CD4-positive, alpha-beta memory T cell (primary cell): ENCODE data around the gene TIPRL. TPM values are rescaled to one million over a fixed set of nuclear protein-coding genes. Genes with fewer than 3 reads are reported as not detected.

Experiments
- CTCF ChIA-PET: fragments of 350-600 bp; sonication (Branson Sonifier 250); formaldehyde crosslinking; loops from one replicate; lab custom pipeline; 2021; ENCODE audit warnings: inconsistent platforms; ENCODE audit not compliant: partially characterized antibody; lab: Charles Lee
- POLR2A ChIA-PET: fragments of 350-600 bp; sonication (Branson Sonifier 250); formaldehyde crosslinking; loops from one replicate; lab custom pipeline; 2021; ENCODE audit not compliant: partially characterized antibody; lab: Charles Lee
- DNase-seq, 5 donors: peaks; one replicate each; pipeline versions ENCODE4 v3.0.0 to v3.0.0-alpha.2; 2020 to 2022; ENCODE audit warnings: mixed read lengths in 1 of 5
- H3K27ac ChIP-seq: one replicate; pipeline ENCODE4 v1.7.0; 2013; ENCODE audit warnings: low read depth, low read length
- H3K27me3 ChIP-seq: 2 replicates; pipeline ENCODE4 v1.7.0; 2013; ENCODE audit warnings: mild to moderate bottlenecking, low read length, moderate library complexity; ENCODE audit not compliant: insufficient read depth
- H3K36me3 ChIP-seq: 2 replicates; pipeline ENCODE4 v1.7.0; 2013; ENCODE audit warnings: mild to moderate bottlenecking, low read length, moderate library complexity; ENCODE audit not compliant: insufficient read depth
- H3K4me1 ChIP-seq: 2 replicates; pipeline ENCODE4 v1.7.0; 2013; ENCODE audit warnings: mild to moderate bottlenecking, low read length, moderate library complexity; ENCODE audit not compliant: insufficient read depth
- H3K4me3 ChIP-seq, 2 donors: one replicate each; pipeline ENCODE4 v1.7.0; 2013; ENCODE audit warnings: low read length in 2 of 2, mild to moderate bottlenecking in 1 of 2
- H3K9me3 ChIP-seq, 2 donors: one replicate each; pipeline ENCODE4 v1.7.0; 2013; ENCODE audit warnings: low read length in 2 of 2, control low read depth in 1 of 2; ENCODE audit not compliant: control insufficient read depth in 1 of 2
- H3K27ac Mint-ChIP-seq, 7 donors: one replicate each; pipeline ENCODE4 v1.8.0; 2020 to 2021; ENCODE audit warnings: mixed read lengths in 7 of 7, mild to moderate bottlenecking in 6 of 7, inconsistent platforms in 3 of 7, moderate library complexity in 3 of 7
- H3K27me3 Mint-ChIP-seq, 2 donors: one replicate each; pipeline ENCODE4 v1.8.0; 2020 to 2021; ENCODE audit warnings: mixed read lengths in 2 of 2
- H3K36me3 Mint-ChIP-seq, 2 donors: one replicate each; pipeline ENCODE4 v1.8.0; 2020 to 2021; ENCODE audit warnings: mixed read lengths in 2 of 2, inconsistent platforms in 1 of 2, mild to moderate bottlenecking in 1 of 2
- H3K4me1 Mint-ChIP-seq, 4 donors: one replicate each; pipeline ENCODE4 v1.8.0; 2020 to 2021; ENCODE audit warnings: mixed read lengths in 4 of 4, mild to moderate bottlenecking in 1 of 4
- H3K4me3 Mint-ChIP-seq, 8 donors: one replicate each; pipeline ENCODE4 v1.8.0; 2020 to 2021; ENCODE audit warnings: mixed read lengths in 8 of 8, mild to moderate bottlenecking in 7 of 8, moderate library complexity in 6 of 8, inconsistent platforms in 3 of 8
- H3K9me3 Mint-ChIP-seq, 8 donors: one replicate each; pipeline ENCODE4 v1.8.0; 2020 to 2021; ENCODE audit warnings: mixed read lengths in 8 of 8, mild to moderate bottlenecking in 5 of 8, inconsistent platforms in 3 of 8, moderate library complexity in 1 of 8
- intact Hi-C: fragments of 100-400 bp; cut with micrococcal nuclease; formaldehyde crosslinking; loops from one replicate; pipeline ENCODE4 v1.15.1; 2023
- polyA plus RNA-seq, 2 donors: library from polyadenylated mRNA; unstranded; fragments of 300-500 nt; fragmentation: Illumina TruSeq; gene quantifications; one replicate each; pipeline ENCODE4 v1.2.3, GENCODE V29; 2021
- total RNA-seq, 2 experiments: library from RNA; stranded (reverse); gene quantifications; one replicate each; pipeline ENCODE4 v1.2.3, GENCODE V29; 2021

TIPRL gene
- total and polyA plus RNA-seq, 4 experiments from 2014 or later, result 23.8 to 37.8 (median 32.3) TPM

DNA sequence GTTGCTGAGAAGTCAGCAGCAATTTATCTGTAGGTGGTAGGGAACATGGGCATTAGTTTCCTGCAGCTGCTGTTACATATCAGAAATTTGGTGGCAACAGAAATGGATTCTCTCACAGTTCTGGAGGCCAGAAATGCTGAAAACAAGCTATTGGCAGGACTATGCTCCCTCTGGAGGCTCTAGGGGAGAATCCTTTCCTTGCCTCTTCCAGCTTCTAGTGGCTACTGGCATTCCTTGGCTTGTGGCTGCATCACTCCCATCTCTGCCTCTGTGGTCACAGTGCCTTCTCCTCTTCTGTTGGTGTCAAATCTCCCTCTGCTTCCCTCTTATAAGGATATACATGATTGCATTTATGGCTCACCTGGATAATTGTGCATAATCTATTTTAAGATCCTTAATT is 44.5 kb downstream of the TIPRL start:
- Histone ChIP-seq H3K36me3 (no peaks in the 10 kb centered on the region), H3K4me1 (peaks cover 21% of the 10 kb centered on the region), H3K27ac (no peak overlapping the region), H3K27me3 (no peaks in the 10 kb centered on the region), H3K4me3 (no peak overlapping the region), H3K9me3 (no peaks in the 10 kb centered on the region)
- H3K27me3 Mint-ChIP-seq, result peaks cover 2 to 4% of the 10 kb centered on the region in 2 donors
- intact Hi-C loops, result no loop called here
- H3K9me3 Mint-ChIP-seq, result peaks cover 0 to 2% (median 0%) of the 10 kb centered on the region in 8 donors
- no peak overlapping the region for H3K4me3 Mint-ChIP-seq
- ChIA-PET CTCF (no interaction called here), POLR2A (no interaction called here)
- DNase-seq, result no peak
- no peak overlapping the region for H3K27ac Mint-ChIP-seq
- peaks cover 0 to 15% of the 10 kb centered on the region in 2 donors for H3K36me3 Mint-ChIP-seq
- H3K4me1 Mint-ChIP-seq, result peaks cover 14 to 28% (median 19%) of the 10 kb centered on the region in 4 donors

DNA sequence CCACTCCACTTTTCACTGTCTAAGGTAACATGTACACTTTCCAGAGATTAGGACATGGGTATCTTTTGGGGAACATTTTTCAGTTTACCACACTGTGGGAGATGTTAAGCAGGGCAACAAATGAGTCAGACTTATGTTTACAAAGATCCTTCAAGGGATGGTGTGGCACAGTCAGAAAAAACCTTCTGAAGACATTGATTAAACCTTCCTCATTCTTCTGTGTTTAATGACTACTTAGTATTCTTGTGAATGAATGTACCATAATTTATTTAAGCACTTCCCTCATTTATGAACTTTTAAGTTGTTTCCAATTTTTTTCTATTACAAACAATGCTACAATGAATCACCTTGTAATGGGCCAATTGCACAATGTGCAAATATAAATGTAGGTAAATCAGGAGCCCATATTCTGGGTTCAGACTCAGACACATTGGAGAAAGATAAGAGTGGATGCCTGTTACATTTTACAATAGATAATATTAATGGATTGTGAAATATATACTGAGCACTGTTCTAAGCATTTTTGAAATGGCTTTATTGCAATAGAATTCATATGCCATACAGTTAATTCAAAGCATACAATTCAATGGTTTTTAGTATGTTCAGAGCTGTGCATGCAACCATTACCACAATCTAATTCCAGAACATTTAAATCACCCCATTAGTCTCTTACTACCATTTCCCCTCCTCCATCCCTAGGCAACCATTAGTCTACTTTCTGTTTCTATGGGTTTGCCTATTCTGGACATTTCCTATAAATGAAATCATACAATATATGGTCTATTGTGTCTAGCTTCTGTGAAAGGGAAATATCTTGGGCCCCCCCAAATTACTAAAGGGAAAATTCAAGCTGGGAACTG is 45.1 kb downstream of the TIPRL start:
- intact Hi-C loops, result no loop called here

DNA sequence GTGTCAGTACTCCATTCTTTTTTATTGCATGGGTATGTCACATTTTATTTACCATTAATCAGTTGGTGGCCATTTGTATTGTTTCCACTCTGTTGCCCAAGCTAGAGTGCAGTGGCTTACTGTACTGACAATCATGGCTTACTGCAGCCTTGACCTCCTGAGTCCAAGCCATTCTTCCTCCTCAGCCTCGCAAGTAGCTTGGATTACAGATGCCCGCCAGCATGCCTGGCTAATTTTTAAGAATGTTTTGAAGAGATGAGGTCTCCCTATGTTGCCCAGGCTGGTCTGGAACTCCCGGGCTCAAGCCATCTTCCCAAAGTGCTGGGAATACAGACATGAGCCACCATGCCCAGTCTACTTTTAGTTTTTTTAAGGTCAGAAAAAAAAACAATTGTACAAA is 46.2 kb downstream of the TIPRL start:
- POLR2A ChIA-PET, result interaction anchor here (2.3 to 3.7 kb wide), 2 partner anchors 10 to 289 kb away, joined by 10 to 31 read pairs; partner anchors contain the start of gene DCAF6
- Histone ChIP-seq H3K4me3 (no peak overlapping the region), H3K36me3 (no peaks in the 10 kb centered on the region), H3K4me1 (peaks cover 31% of the 10 kb centered on the region), H3K27me3 (no peaks in the 10 kb centered on the region), H3K9me3 (no peaks in the 10 kb centered on the region), H3K27ac (peak overlapping the region; percentile 80)
- H3K4me3 Mint-ChIP-seq, result peak overlapping the region; percentile 82 to 98 (median 96)
- H3K9me3 Mint-ChIP-seq, result peaks cover 0 to 2% (median 0%) of the 10 kb centered on the region in 8 donors
- intact Hi-C loops, result loop anchor here (1.0 to 5.0 kb wide), 5 partner anchors 47 to 1667 kb away; partner anchors contain the start of genes BLZF1, GPR161, NME7 and SCYL3
- CTCF ChIA-PET, result interaction anchor here (3.9 kb wide), 1 partner anchor 10 kb away, joined by 48 read pairs; no protein-coding TSS in a partner anchor
- H3K36me3 Mint-ChIP-seq, result peaks cover 6 to 26% of the 10 kb centered on the region in 2 donors
- H3K27ac Mint-ChIP-seq, result peak overlapping the region in 5 of 7 donors; percentile 73 to 89 (median 87)
- DNase-seq, result no peak
- H3K27me3 Mint-ChIP-seq, result peaks cover 2% of the 10 kb centered on the region in 2 donors
- H3K4me1 Mint-ChIP-seq, result peaks cover 25 to 46% (median 35%) of the 10 kb centered on the region in 4 donors

More for the DNA sequence above, 45.1 kb downstream of the TIPRL start:
- POLR2A ChIA-PET, result interaction anchor here (3.7 kb wide), 1 partner anchor 11 kb away, joined by 31 read pairs; no protein-coding TSS in a partner anchor
- no peak for DNase-seq
- Mint-ChIP-seq H3K4me1 (peaks cover 18 to 35% (median 25%) of the 10 kb centered on the region in 4 donors), H3K27me3 (peaks cover 2 to 4% of the 10 kb centered on the region in 2 donors), H3K27ac (no peak overlapping the region), H3K9me3 (peaks cover 0 to 2% (median 0%) of the 10 kb centered on the region in 8 donors), H3K4me3 (peak overlapping the region in 3 of 8 donors; percentile 17 to 61 (median 32)), H3K36me3 (peaks cover 0 to 17% of the 10 kb centered on the region in 2 donors)
- peaks cover 28% of the 10 kb centered on the region for H3K4me1 ChIP-seq
- H3K4me3 ChIP-seq, result no peak overlapping the region
- no peaks in the 10 kb centered on the region for H3K36me3 ChIP-seq
- no peaks in the 10 kb centered on the region for H3K9me3 ChIP-seq
- H3K27ac ChIP-seq, result no peak overlapping the region
- H3K27me3 ChIP-seq, result no peaks in the 10 kb centered on the region
- CTCF ChIA-PET, result interaction anchor here (3.9 kb wide), 1 partner anchor 11 kb away, joined by 48 read pairs; no protein-coding TSS in a partner anchor

DNA sequence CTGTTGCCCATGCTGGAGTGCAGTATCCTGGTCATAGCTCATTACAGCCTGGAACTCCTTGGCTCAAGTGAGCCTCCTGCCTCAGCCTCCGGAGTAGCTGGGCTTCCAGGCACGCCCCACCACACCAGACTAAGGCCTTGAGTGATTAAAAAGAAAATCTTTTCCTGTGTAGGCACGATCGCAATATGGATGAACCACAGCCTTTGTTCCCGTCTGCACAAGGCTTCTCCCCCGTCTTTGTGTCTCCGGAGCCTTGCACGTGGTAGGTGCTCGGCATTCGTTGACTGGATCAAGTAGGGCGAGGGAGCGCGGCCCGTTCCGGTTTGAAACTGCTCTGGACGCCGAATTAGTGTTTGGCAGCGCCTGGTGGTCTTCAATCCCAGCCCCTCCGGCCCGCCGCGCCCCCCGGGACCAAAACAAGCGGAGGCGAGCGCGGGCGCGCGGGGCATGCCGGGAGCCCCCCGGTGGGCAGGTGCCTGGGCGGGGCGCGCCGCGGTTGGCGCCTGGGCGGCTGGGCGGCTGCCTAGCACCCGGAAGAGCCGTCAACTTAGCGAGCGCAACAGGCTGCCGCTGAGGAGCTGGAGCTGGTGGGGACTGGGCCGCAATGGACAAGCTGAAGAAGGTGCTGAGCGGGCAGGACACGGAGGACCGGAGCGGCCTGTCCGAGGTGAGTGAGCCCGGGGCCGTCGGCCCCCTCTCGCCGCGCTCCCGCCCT is 46.9 kb downstream of the TIPRL start, which contains the start of gene SFT2D2:
Gene SFT2D2 (plus strand): TSS at position 529 of the 715 bp plus-strand sequence. CDS start 76 bp downstream, at position 605.
- peaks cover 6 to 30% of the 10 kb centered on the region in 2 donors for H3K36me3 Mint-ChIP-seq
- H3K4me3 ChIP-seq, result peak within 1 kb of the TSS; percentile 70 to 84
- no peaks in the 10 kb centered on the region for H3K27me3 ChIP-seq
- peaks cover 25 to 48% (median 38%) of the 10 kb centered on the region in 4 donors for H3K4me1 Mint-ChIP-seq
- H3K9me3 ChIP-seq, result no peaks in the 10 kb centered on the region
- H3K27ac ChIP-seq, result peak within 1 kb of the TSS; percentile 80
- H3K27ac Mint-ChIP-seq, result peak within 1 kb of the TSS; percentile 87 to 98 (median 96)
- peak within 1 kb of the TSS; percentile 95 to 98 (median 96) for H3K4me3 Mint-ChIP-seq
- H3K27me3 Mint-ChIP-seq, result peaks cover 2% of the 10 kb centered on the region in 2 donors
- ChIA-PET CTCF (interaction anchor here (1.2 to 3.9 kb wide), 3 partner anchors 10 to 117 kb away, joined by 4 to 48 read pairs (median 7); no protein-coding TSS in a partner anchor), POLR2A (interaction anchor here (0.9 to 3.7 kb wide), 10 partner anchors 10 to 1569 kb away, joined by 3 to 31 read pairs (median 4); partner anchors contain the start of genes BLZF1, DCAF6, METTL18 and NME7)
- H3K36me3 ChIP-seq, result no peaks in the 10 kb centered on the region
- intact Hi-C loops, result loop anchor here (1.0 to 5.0 kb wide), 5 partner anchors 47 to 1667 kb away; partner anchors contain the start of genes BLZF1, GPR161, NME7 and SCYL3
- DNase-seq, result peak; percentile 78 to 85 (median 81)
- H3K4me1 ChIP-seq, result peaks cover 31% of the 10 kb centered on the region
- H3K9me3 Mint-ChIP-seq, result peaks cover 0 to 2% (median 0%) of the 10 kb centered on the region in 8 donors

DNA sequence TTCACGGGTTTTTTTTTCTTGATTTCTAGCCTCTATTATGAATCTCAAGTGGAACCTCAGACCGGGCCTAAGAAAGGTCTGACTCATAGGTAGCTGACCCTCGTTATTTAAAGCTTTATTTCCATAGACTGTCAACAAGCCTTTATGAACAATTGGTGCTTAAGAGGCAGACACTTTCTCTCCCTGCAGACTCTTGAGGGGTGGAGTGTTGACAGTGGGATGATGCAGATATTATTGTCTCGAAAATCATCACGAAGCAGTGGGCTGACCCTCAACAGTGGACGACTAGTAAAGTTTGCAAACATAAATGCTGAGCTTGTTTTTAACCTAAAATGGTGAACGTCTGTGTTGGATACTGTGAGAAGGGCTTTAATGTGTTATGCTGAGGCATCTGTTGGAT is 48.9 kb downstream of the TIPRL start:
- H3K36me3 ChIP-seq, result peaks cover 12% of the 10 kb centered on the region
- H3K4me1 ChIP-seq, result peaks cover 35% of the 10 kb centered on the region
- no peak overlapping the region for H3K4me3 ChIP-seq
- Mint-ChIP-seq H3K27me3 (no peaks in the 10 kb centered on the region), H3K4me3 (peak overlapping the region; percentile 95 to 98 (median 96)), H3K27ac (peak overlapping the region; percentile 23 to 98 (median 89)), H3K4me1 (peaks cover 34 to 65% (median 52%) of the 10 kb centered on the region in 4 donors), H3K36me3 (peaks cover 18 to 48% of the 10 kb centered on the region in 2 donors), H3K9me3 (peaks cover 0 to 2% (median 0%) of the 10 kb centered on the region in 8 donors)
- ChIA-PET CTCF (interaction anchor here (1.0 to 3.9 kb wide), 4 partner anchors 8 to 145 kb away, joined by 3 to 48 read pairs (median 3); no protein-coding TSS in a partner anchor), POLR2A (interaction anchor here (0.7 to 3.7 kb wide), 3 partner anchors 8 to 1140 kb away, joined by 3 to 31 read pairs (median 3); partner anchors contain the start of genes BLZF1 and NME7)
- H3K9me3 ChIP-seq, result no peaks in the 10 kb centered on the region
- H3K27me3 ChIP-seq, result no peaks in the 10 kb centered on the region
- intact Hi-C loops, result loop anchor here (5.0 kb wide), 4 partner anchors 90 to 1665 kb away; partner anchors contain the start of genes BLZF1, GPR161, NME7 and SCYL3
- peak overlapping the region; percentile 16 for H3K27ac ChIP-seq
- DNase-seq, result no peak

DNA sequence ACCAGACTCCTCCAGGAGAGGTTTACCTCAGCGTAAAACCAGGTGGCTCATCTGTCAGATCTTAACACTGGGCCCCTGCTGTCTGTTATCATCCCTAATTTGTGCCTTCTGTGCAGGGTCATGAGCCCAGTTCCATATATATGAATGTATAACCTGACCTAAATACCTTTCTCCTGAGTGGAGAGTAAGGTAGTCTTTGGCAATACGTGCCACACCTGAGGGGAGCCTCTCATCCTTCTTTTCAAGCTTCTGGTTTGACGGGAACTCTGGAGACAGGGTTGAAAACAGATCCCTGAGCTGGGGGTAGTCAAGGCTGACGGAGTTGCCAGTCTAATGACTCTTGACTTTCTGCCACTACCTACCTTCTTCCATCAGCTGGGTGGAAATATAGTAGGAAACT is 51.1 kb downstream of the TIPRL start:
- H3K27me3 Mint-ChIP-seq, result no peaks in the 10 kb centered on the region
- Histone ChIP-seq H3K9me3 (no peaks in the 10 kb centered on the region), H3K36me3 (peaks cover 26% of the 10 kb centered on the region), H3K27ac (no peak overlapping the region), H3K4me1 (peaks cover 40% of the 10 kb centered on the region), H3K27me3 (no peaks in the 10 kb centered on the region), H3K4me3 (no peak overlapping the region)
- peak overlapping the region in 2 of 8 donors; percentile 21 to 36 for H3K4me3 Mint-ChIP-seq
- peaks cover 44 to 85% (median 69%) of the 10 kb centered on the region in 4 donors for H3K4me1 Mint-ChIP-seq
- peaks cover 31 to 66% of the 10 kb centered on the region in 2 donors for H3K36me3 Mint-ChIP-seq
- intact Hi-C loops, result loop anchor here (5.0 kb wide), 4 partner anchors 93 to 1662 kb away; partner anchors contain the start of genes BLZF1, GPR161, NME7 and SCYL3
- no peak for DNase-seq
- H3K9me3 Mint-ChIP-seq, result peaks cover 0 to under 1% (median 0%) of the 10 kb centered on the region in 8 donors
- POLR2A ChIA-PET, result interaction anchor here (0.7 kb wide), 1 partner anchor 113 kb away, joined by 3 read pairs; no protein-coding TSS in a partner anchor
- H3K27ac Mint-ChIP-seq, result peak overlapping the region in 1 of 7 donors; percentile 3
- CTCF ChIA-PET, result interaction anchor here (1.4 to 1.5 kb wide), 2 partner anchors 9 to 50 kb away, joined by 3 to 4 read pairs; no protein-coding TSS in a partner anchor
